SK-N-SH (cell line): Measurements from ENCODE around the gene GATM. TPM values are rescaled to one million over a fixed set of nuclear protein-coding genes. Genes with fewer than 3 reads are reported as not detected.

Experiments used
- CTCF ChIA-PET: fragments of 300-600, 350-600 bp; formaldehyde crosslinking; extraction: SDS; loops from one replicate; lab custom pipeline; 2021; lab: Yijun Ruan, JAX
- POLR2A ChIA-PET: fragments of 350-600 bp; sonication (Branson Sonifier 250); formaldehyde crosslinking; extraction: SDS; loops from one replicate; lab custom pipeline; 2020; ENCODE audit warnings: antibody characterized with exemption, inconsistent platforms; lab: Yijun Ruan, JAX
- DNase-seq: peaks from one replicate; pipeline ENCODE4 v3.0.0; 2012
- H2AFZ ChIP-seq: fragments of 200-600 bp; sonication (generic); 2 replicates; pipeline ENCODE4 v1.8.1; 2016; ENCODE audit warnings: antibody characterized with exemption, mild to moderate bottlenecking, low read depth
- H3F3A ChIP-seq: fragments of 200-600 bp; sonication (generic); replicated peaks from 2 replicates; pipeline ENCODE3; 2016; ENCODE audit warnings: antibody characterized with exemption, mild to moderate bottlenecking; ENCODE audit not compliant: insufficient read depth
- H3K27ac ChIP-seq, 2 experiments: fragments of 200-500 bp in 1 of 2; fragments of 200-600 bp in 1 of 2; sonication (Bioruptor generic) in 1 of 2; sonication (generic), shearing (Covaris generic) in 1 of 2; 2 replicates each; pipeline versions ENCODE4 v1.5.1 to v1.6.1; 2014 to 2016; ENCODE audit warnings: low read depth in 2 of 2, inconsistent platforms in 1 of 2, low read length in 1 of 2, mild to moderate bottlenecking in 1 of 2, mixed read lengths in 1 of 2
- H3K27me3 ChIP-seq: fragments of 200-600 bp; sonication (generic), shearing (Covaris generic); 2 replicates; pipeline ENCODE4 v1.6.1; 2016; ENCODE audit warnings: mixed run types; ENCODE audit not compliant: insufficient read depth
- H3K36me3 ChIP-seq, 2 experiments: fragments of 200-500 bp in 1 of 2; fragments of 200-600 bp in 1 of 2; sonication (Bioruptor generic) in 1 of 2; sonication (generic) in 1 of 2; replicated peaks in 1 of 2; 2 replicates each; pipeline versions ENCODE3 to v1.5.1; 2014 to 2016; ENCODE audit warnings: low read length in 1 of 2, mild to moderate bottlenecking in 1 of 2; ENCODE audit not compliant: insufficient read depth in 2 of 2, control insufficient read depth in 1 of 2
- H3K4me1 ChIP-seq, 2 experiments: fragments of 200-500 bp in 1 of 2; fragments of 200-600 bp in 1 of 2; sonication (Bioruptor generic) in 1 of 2; sonication (generic), shearing (Covaris generic) in 1 of 2; 2 replicates each; pipeline versions ENCODE4 v1.5.1 to v1.6.1; 2014 to 2016; ENCODE audit warnings: low read depth in 1 of 2, low read length in 1 of 2, mixed run types in 1 of 2; ENCODE audit not compliant: insufficient read depth in 2 of 2, control insufficient read depth in 1 of 2
- H3K4me2 ChIP-seq: fragments of 200-600 bp; sonication (generic), shearing (Covaris generic); 2 replicates; pipeline ENCODE4 v1.6.1; 2017; ENCODE audit warnings: mixed run types
- H3K4me3 ChIP-seq, 2 experiments: fragments of 200-500 bp in 1 of 2; fragments of 200-600 bp in 1 of 2; sonication (Bioruptor generic) in 1 of 2; sonication (generic), shearing (Covaris generic) in 1 of 2; 2 replicates each; pipeline versions ENCODE4 v1.5.1 to v1.8.1; 2014 to 2016; ENCODE audit warnings: low read depth in 2 of 2, inconsistent platforms in 1 of 2, low read length in 1 of 2, mild to moderate bottlenecking in 1 of 2, mixed read lengths in 1 of 2, moderate library complexity in 1 of 2
- H3K79me2 ChIP-seq: fragments of 200-600 bp; sonication (generic); 2 replicates; pipeline ENCODE4 v1.8.1; 2017; ENCODE audit warnings: mild to moderate bottlenecking; ENCODE audit not compliant: insufficient read depth
- H3K9ac ChIP-seq: fragments of 200-600 bp; sonication (generic); 2 replicates; pipeline ENCODE4 v1.6.1; 2017; ENCODE audit warnings: mixed run types
- H3K9me2 ChIP-seq: fragments of 200-600 bp; sonication (generic); 2 replicates; pipeline ENCODE4 v1.6.1; 2017; ENCODE audit warnings: mixed run types
- H3K9me3 ChIP-seq: fragments of 200-600 bp; sonication (generic); 2 replicates; pipeline ENCODE4 v1.6.1; 2017; ENCODE audit warnings: mixed run types, mild to moderate bottlenecking, moderate library complexity
- H4K20me1 ChIP-seq: fragments of 200-600 bp; sonication (generic); 2 replicates; pipeline ENCODE4 v1.6.1; 2017; ENCODE audit warnings: mild to moderate bottlenecking, mixed run types; ENCODE audit not compliant: insufficient read depth
- EP300 ChIP-seq, 2 experiments: IDR thresholded peaks; 2 replicates each; pipeline versions ENCODE4 v1.4.0 to v1.6.1; 2012; ENCODE audit warnings: borderline replicate concordance in 1 of 2, low read depth in 1 of 2, low read length in 1 of 2
- EZH2phosphoT487 ChIP-seq: fragments of 200-600 bp; sonication (generic); IDR thresholded peaks from 2 replicates; pipeline ENCODE4 v1.6.1; 2017; ENCODE audit warnings: low read depth, mixed run types, mild to moderate bottlenecking, antibody characterized with exemption, moderate library complexity, borderline replicate concordance
- GATA2 ChIP-seq: sonication (generic); formaldehyde crosslinking; IDR thresholded peaks from 2 replicates; pipeline ENCODE4 v1.5.0; 2020; ENCODE audit warnings: mild to moderate bottlenecking, missing genetic modification reagents
- MAX ChIP-seq: IDR thresholded peaks from 2 replicates; pipeline ENCODE4 v1.4.0; 2012; ENCODE audit warnings: low read depth
- MEF2A ChIP-seq: IDR thresholded peaks from 2 replicates; pipeline ENCODE4 v1.4.0; 2012; ENCODE audit warnings: low read depth, borderline replicate concordance
- MXI1 ChIP-seq: IDR thresholded peaks from 2 replicates; pipeline ENCODE4 v1.6.1; 2012; ENCODE audit warnings: mild to moderate bottlenecking, low read depth, low read length, improper control_type of control experiment
- NRF1 ChIP-seq: IDR thresholded peaks from 2 replicates; pipeline ENCODE4 v1.6.1; 2012; ENCODE audit warnings: low read depth, mild to moderate bottlenecking, low read length
- POLR2AphosphoS5 ChIP-seq: IDR thresholded peaks from 2 replicates; pipeline ENCODE4 v1.6.1; 2012; ENCODE audit warnings: low read depth, low read length
- RAD21 ChIP-seq: IDR thresholded peaks from 2 replicates; pipeline ENCODE4 v1.6.1; 2012; ENCODE audit warnings: mild to moderate bottlenecking, low read length
- RFX5 ChIP-seq: IDR thresholded peaks from 2 replicates; pipeline ENCODE4 v1.6.1; 2012; ENCODE audit warnings: mild to moderate bottlenecking, improper control_type of control experiment, low read length
- TAF1 ChIP-seq: IDR thresholded peaks from 2 replicates; pipeline ENCODE4 v1.6.1; 2012; ENCODE audit warnings: low read depth, mild to moderate bottlenecking, low read length, moderate library complexity, borderline replicate concordance
- ZBTB33 ChIP-seq: IDR thresholded peaks from 2 replicates; pipeline ENCODE4 v1.4.0; 2012; ENCODE audit warnings: low read depth, borderline replicate concordance
- WGBS: methylation state at CpG from one replicate; pipeline ENCODE4 v1.1.6; 2017; ENCODE audit warnings: low lambda C conversion rate; 5-methylcytosine and 5-hydroxymethylcytosine counted together
- polyA plus RNA-seq, 3 experiments: library from polyadenylated mRNA; depleted of rRNA; stranded (reverse); fragments of >200 nt; gene quantifications; 2 replicates each; pipeline ENCODE4 v1.2.3, GENCODE V29; 2012
- TF ChIP-seq, protein P1 (sequence below): fragments of 150-350 bp; IDR thresholded peaks from 2 replicates; pipeline ENCODE4 v1.6.1; 2017; ENCODE audit warnings: antibody characterized with exemption, low read length, low read depth, borderline replicate concordance
- TF ChIP-seq, protein P2 (sequence below): IDR thresholded peaks from 2 replicates; pipeline ENCODE4 v1.6.1; 2012; ENCODE audit warnings: mild to moderate bottlenecking, low read depth, low read length, moderate library complexity

The GATM gene
- polyA plus RNA-seq, 1 of the 3 experiments (the other 2 are of a cell fraction), result 0.58 TPM

DNA sequence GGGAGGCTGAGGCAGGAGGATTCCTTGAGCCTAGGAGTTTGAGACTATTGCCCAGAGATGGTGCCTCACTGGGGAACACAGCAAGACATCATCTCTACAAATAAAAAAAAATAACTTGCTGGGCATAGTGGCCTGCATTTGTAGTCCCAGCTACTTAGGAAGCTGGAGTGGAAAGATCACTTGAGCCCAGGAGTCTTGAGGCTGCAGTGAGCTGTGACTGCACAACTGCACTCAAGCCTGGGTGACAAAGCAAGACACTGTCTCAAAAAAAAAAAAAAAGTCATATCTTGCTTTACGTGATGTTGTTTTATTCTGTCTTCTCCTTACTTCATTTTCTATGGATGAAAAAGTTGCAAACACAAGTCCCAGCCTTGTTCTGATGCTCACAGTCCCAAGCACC lies 14.1 kb downstream of the GATM start:
- Histone ChIP-seq H2AFZ (no peak overlapping the region), H4K20me1 (no peaks in the 10 kb centered on the region), H3K4me3 (no peak overlapping the region), H3K79me2 (no peaks in the 10 kb centered on the region), H3F3A (no peaks in the 10 kb centered on the region), H3K4me1 (no peaks in the 10 kb centered on the region), H3K27ac (no peak overlapping the region), H3K9me2 (no peaks in the 10 kb centered on the region), H3K9ac (no peak overlapping the region), H3K9me3 (no peaks in the 10 kb centered on the region), H3K27me3 (peaks cover 2% of the 10 kb centered on the region; the same call in 1 of the 2 replicates), H3K36me3 (no peaks in the 10 kb centered on the region), H3K4me2 (no peak overlapping the region)
- ChIA-PET CTCF (interaction anchor here (2.1 kb wide), 1 partner anchor 13 kb away, joined by 7 read pairs; the partner anchor contains the start of gene GATM), POLR2A (no interaction called here)
- whole genome bisulfite sequencing, result 56% methylated on average over 1 of the region's 1 CpG
- TF ChIP-seq, protein P1, sequence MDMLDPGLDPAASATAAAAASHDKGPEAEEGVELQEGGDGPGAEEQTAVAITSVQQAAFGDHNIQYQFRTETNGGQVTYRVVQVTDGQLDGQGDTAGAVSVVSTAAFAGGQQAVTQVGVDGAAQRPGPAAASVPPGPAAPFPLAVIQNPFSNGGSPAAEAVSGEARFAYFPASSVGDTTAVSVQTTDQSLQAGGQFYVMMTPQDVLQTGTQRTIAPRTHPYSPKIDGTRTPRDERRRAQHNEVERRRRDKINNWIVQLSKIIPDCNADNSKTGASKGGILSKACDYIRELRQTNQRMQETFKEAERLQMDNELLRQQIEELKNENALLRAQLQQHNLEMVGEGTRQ, result no peak
- no peak for TF ChIP-seq POLR2AphosphoS5
- no peak for TF ChIP-seq EP300 (IDR thresholded peaks at IDR 0.05; ENCODE audit: borderline replicate concordance in 1 of 2, low read depth in 1 of 2, low read length in 1 of 2)
- no peak for TF ChIP-seq MXI1
- TF ChIP-seq, protein P2, sequence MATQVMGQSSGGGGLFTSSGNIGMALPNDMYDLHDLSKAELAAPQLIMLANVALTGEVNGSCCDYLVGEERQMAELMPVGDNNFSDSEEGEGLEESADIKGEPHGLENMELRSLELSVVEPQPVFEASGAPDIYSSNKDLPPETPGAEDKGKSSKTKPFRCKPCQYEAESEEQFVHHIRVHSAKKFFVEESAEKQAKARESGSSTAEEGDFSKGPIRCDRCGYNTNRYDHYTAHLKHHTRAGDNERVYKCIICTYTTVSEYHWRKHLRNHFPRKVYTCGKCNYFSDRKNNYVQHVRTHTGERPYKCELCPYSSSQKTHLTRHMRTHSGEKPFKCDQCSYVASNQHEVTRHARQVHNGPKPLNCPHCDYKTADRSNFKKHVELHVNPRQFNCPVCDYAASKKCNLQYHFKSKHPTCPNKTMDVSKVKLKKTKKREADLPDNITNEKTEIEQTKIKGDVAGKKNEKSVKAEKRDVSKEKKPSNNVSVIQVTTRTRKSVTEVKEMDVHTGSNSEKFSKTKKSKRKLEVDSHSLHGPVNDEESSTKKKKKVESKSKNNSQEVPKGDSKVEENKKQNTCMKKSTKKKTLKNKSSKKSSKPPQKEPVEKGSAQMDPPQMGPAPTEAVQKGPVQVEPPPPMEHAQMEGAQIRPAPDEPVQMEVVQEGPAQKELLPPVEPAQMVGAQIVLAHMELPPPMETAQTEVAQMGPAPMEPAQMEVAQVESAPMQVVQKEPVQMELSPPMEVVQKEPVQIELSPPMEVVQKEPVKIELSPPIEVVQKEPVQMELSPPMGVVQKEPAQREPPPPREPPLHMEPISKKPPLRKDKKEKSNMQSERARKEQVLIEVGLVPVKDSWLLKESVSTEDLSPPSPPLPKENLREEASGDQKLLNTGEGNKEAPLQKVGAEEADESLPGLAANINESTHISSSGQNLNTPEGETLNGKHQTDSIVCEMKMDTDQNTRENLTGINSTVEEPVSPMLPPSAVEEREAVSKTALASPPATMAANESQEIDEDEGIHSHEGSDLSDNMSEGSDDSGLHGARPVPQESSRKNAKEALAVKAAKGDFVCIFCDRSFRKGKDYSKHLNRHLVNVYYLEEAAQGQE, result no peak
- TF ChIP-seq TAF1, result no peak
- TF ChIP-seq EZH2phosphoT487, result no peak
- TF ChIP-seq RFX5, result no peak
- TF ChIP-seq MEF2A, result no peak
- TF ChIP-seq NRF1, result no peak
- no peak for TF ChIP-seq GATA2 (CRISPR knock-in tag)
- DNase-seq, result no peak

- H3F3A ChIP-seq, result no peaks in the 10 kb centered on the region
- CTCF ChIA-PET, result interaction anchor here (1.1 to 2.1 kb wide), 3 partner anchors 11 to 159 kb away, joined by 3 to 7 read pairs (median 5); partner anchors contain the start of gene GATM
- H3K79me2 ChIP-seq, result no peaks in the 10 kb centered on the region
- H2AFZ ChIP-seq, result no peak overlapping the region
- no peak overlapping the region for H3K27ac ChIP-seq
- POLR2A ChIA-PET, result no interaction called here
- H4K20me1 ChIP-seq, result no peaks in the 10 kb centered on the region
- H3K9me2 ChIP-seq, result no peaks in the 10 kb centered on the region
- DNase-seq, result no peak
- H3K9ac ChIP-seq, result no peak overlapping the region
- no peak for TF ChIP-seq MAX
- TF ChIP-seq ZBTB33, result no peak
- TF ChIP-seq RAD21, result no peak
- H3K4me3 ChIP-seq, result no peak overlapping the region
- H3K4me2 ChIP-seq, result no peak overlapping the region
- 36% methylated on average over 3 of the region's 3 CpGs for WGBS
- H3K4me1 ChIP-seq, result no peaks in the 10 kb centered on the region
- no peaks in the 10 kb centered on the region; the same call in 1 of the 2 replicates for H3K27me3 ChIP-seq
- H3K9me3 ChIP-seq, result no peaks in the 10 kb centered on the region
- no peaks in the 10 kb centered on the region for H3K36me3 ChIP-seq
These were observed 14.5 kb downstream of the GATM start for GRCh38 chr15:45363801-45364200.
